ENCODE measurements around the gene CREB3L2.

DNA sequence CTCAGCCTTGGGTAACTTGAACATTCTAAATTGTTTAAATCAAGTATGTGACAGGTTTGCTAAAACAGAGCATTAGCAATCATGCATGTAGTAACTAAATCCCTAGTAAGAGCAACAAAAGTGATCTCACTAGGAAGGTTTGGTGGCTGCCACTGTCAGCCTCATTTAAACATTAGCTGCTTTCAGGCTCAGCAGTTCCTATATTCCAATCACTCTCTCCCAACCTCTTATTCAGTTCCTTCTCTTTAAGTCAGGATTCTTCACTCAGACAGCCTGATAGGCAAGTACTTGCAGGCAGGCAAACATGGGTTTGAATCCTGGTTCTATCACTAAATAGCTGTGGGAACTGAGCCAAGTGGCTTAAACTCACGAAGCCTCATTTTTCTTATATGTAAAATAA is 3.6 kb downstream of the CREB3L2 start:
- TF ChIP-seq, protein P1, sequence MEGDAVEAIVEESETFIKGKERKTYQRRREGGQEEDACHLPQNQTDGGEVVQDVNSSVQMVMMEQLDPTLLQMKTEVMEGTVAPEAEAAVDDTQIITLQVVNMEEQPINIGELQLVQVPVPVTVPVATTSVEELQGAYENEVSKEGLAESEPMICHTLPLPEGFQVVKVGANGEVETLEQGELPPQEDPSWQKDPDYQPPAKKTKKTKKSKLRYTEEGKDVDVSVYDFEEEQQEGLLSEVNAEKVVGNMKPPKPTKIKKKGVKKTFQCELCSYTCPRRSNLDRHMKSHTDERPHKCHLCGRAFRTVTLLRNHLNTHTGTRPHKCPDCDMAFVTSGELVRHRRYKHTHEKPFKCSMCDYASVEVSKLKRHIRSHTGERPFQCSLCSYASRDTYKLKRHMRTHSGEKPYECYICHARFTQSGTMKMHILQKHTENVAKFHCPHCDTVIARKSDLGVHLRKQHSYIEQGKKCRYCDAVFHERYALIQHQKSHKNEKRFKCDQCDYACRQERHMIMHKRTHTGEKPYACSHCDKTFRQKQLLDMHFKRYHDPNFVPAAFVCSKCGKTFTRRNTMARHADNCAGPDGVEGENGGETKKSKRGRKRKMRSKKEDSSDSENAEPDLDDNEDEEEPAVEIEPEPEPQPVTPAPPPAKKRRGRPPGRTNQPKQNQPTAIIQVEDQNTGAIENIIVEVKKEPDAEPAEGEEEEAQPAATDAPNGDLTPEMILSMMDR (IDR thresholded peaks at IDR 0.05): no peak
- TF ChIP-seq EP300 (IDR thresholded peaks at IDR 0.05) (no peak), POLR2A (IDR thresholded peaks at IDR 0.05) (no peak), POLR2AphosphoS5 (IDR thresholded peaks at IDR 0.05) (peak in 1 of 3 donors; percentile 11)
